ENCODE results near the gene PPM1M. TPM values are rescaled to one million over a fixed set of nuclear protein-coding genes. Genes with fewer than 3 reads are reported as not detected.

Gene PPM1M
- total RNA-seq, 2 donors from 2014 or later: 5.7 to 8.1 TPM

- Histone ChIP-seq H3K4me1 (peaks cover 0 to 25% of the 10 kb centered on the region in 2 donors), H3K36me3 (peaks cover 17% of the 10 kb centered on the region), H3K4me3 (no peak overlapping the region), H3K27me3 (no peaks in the 10 kb centered on the region), H3K9me3 (no peaks in the 10 kb centered on the region), H3K27ac (no peak overlapping the region)
- DNase-seq (ENCODE audit: low spot score): no peak
- no peak for TF ChIP-seq CTCF (IDR thresholded peaks at IDR 0.05)
Observed at GRCh38 chr3:52289747-52290595, 44.4 kb downstream of the PPM1M start.

GRCh38 chr3:52290596-52291507 is 45.3 kb downstream of the PPM1M start:
- Histone ChIP-seq H3K4me3 (no peak overlapping the region), H3K4me1 (peaks cover 0 to 25% of the 10 kb centered on the region in 2 donors), H3K36me3 (peaks cover 17% of the 10 kb centered on the region), H3K27ac (no peak overlapping the region), H3K9me3 (no peaks in the 10 kb centered on the region), H3K27me3 (no peaks in the 10 kb centered on the region)
- no peak for TF ChIP-seq CTCF (IDR thresholded peaks at IDR 0.05)
- no peak for DNase-seq (ENCODE audit: low spot score)

GRCh38 chr3:52291508-52292181 is 46.1 kb downstream of the PPM1M start:
- Histone ChIP-seq H3K4me1 (peaks cover 0 to 21% of the 10 kb centered on the region in 2 donors), H3K27ac (no peak overlapping the region), H3K36me3 (peaks cover 17% of the 10 kb centered on the region), H3K4me3 (no peak overlapping the region), H3K9me3 (no peaks in the 10 kb centered on the region), H3K27me3 (no peaks in the 10 kb centered on the region)
- peak; percentile 18 to 64 for TF ChIP-seq CTCF (IDR thresholded peaks at IDR 0.05)
- no peak for DNase-seq (ENCODE audit: low spot score)

- Histone ChIP-seq H3K27ac (no peak overlapping the region), H3K4me1 (peaks cover 0 to 13% of the 10 kb centered on the region in 2 donors), H3K4me3 (no peak overlapping the region), H3K36me3 (peaks cover 17% of the 10 kb centered on the region), H3K27me3 (no peaks in the 10 kb centered on the region), H3K9me3 (no peaks in the 10 kb centered on the region)
- DNase-seq (ENCODE audit: low spot score): no peak
- no peak for TF ChIP-seq CTCF (IDR thresholded peaks at IDR 0.05)
Observed at GRCh38 chr3:52292247-52293065, 46.9 kb downstream of the PPM1M start.
